Measurements from ENCODE around the gene FGF5. TPM values are rescaled to one million over a fixed set of nuclear protein-coding genes. Genes with fewer than 3 reads are reported as not detected.

Gene FGF5
- 11.0 and 23.8 TPM in 2 replicates for total RNA-seq

DNA sequence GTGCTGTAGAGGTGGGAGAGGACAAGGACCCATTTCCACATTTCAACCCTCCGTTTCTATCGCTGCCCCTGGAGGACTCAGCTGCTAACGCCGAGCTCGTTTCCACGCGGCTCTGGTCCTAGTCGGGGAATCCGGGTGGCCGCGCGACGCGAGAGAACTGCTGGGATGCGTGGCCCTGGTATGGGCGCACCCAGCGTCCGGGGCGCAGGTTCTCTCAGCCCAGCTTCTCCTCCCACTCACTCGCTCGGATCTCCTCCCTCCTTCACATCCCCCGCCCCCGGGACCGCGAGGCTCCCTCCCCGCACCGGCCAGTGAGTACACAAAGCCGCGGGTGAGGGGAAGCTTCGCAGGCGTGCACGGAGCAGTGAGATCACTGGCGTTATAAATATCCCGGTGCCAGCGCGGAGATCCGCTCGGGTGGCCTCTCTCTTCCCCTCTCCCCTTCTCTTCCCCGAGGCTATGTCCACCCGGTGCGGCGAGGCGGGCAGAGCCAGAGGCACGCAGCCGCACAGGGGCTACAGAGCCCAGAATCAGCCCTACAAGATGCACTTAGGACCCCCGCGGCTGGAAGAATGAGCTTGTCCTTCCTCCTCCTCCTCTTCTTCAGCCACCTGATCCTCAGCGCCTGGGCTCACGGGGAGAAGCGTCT is at the start of gene FGF5:
Gene FGF5 (plus strand): TSS at position 412 of the 649 bp plus-strand sequence. CDS start 161 bp downstream, at position 573.

DNA sequence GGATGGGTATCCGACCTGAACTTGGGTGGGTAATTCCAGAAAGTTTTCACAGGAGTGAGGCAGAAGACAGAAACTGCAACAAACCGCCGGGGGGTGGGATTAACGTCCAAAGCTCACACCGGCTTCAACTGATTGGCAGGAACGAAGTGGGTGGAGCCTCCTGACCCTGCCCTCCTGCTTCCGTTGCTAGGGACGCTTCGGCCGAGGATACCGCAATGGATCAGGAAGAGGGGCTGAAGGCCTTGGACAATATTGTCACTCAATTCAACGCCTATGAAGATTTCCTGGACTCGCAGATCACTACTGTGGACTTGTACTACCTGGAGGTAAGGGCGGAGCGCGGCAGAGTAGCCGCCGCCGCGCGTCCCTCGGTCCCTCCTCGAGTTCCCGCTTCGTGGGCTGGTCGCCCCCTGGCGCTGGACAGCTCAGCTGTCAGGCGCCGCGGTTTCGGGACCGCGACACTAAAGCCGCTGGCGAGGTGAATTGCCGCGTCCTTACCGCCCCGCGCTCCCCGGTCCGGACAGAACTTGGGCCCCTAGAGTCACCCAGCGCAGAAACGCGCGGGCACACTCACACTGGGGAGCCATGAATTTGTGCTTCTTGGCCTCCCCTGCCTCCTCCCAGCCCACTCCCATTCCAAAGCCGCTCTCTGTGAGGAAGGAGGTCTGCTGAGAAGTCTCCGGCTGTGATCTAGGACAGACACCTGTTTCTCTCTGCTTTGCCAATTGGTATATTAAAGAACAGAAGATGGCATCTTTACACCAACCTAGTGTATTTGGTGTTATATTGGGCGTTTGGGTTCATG is 69.3 kb downstream of the FGF5 start, which contains the start of gene CFAP299:
Gene CFAP299 (plus strand): TSS at position 177 of the 805 bp plus-strand sequence.

Other genes starting within 250 kb of the FGF5 start
- 157 and 218 TPM in 2 replicates for gene ANTXR2, start 193.4 kb upstream of the FGF5 start, total RNA-seq
- gene PRDM8, start 69.2 kb upstream of the FGF5 start, total RNA-seq = 5.4 and 8.8 TPM in 2 replicates
- 6.5 and 8.5 TPM in 2 replicates for gene CFAP299, start 69.1 kb downstream of the FGF5 start, total RNA-seq